Lower lobe of right lung (tissue), 2 donors: ENCODE results near the gene CYLD. TPM values are rescaled to one million over a fixed set of nuclear protein-coding genes. Genes with fewer than 3 reads are reported as not detected.

Experiments used
- ATAC-seq, 2 donors: fragments of 200-7000 bp; cut with Tn5 transposase; one replicate each; pipeline ENCODE4 v1.9.1; 2020 to 2022; ENCODE audit warnings: mild to moderate bottlenecking in 2 of 2, moderate library complexity in 2 of 2
- DNase-seq: peaks from one replicate; pipeline ENCODE4 v3.0.0-alpha.2; 2020
- H3K27ac ChIP-seq: fragments of 200-600 bp; one replicate; pipeline ENCODE4 v1.8.0; 2022
- H3K27me3 ChIP-seq: fragments of 200-600 bp; one replicate; pipeline ENCODE4 v1.8.0; 2022; ENCODE audit warnings: low read depth
- H3K36me3 ChIP-seq: fragments of 200-600 bp; one replicate; pipeline ENCODE4 v1.8.0; 2022; ENCODE audit warnings: mild to moderate bottlenecking
- H3K4me1 ChIP-seq: fragments of 200-600 bp; one replicate; pipeline ENCODE4 v1.8.0; 2022
- H3K4me3 ChIP-seq: fragments of 200-600 bp; one replicate; pipeline ENCODE4 v1.8.0; 2022; ENCODE audit warnings: mild to moderate bottlenecking
- H3K9me3 ChIP-seq: fragments of 200-600 bp; one replicate; pipeline ENCODE4 v1.8.0; 2022
- intact Hi-C: fragments of 100-400 bp; cut with DNase I; formaldehyde crosslinking; loops from one replicate; pipeline ENCODE4 v1.11.0; 2022
- total RNA-seq: library from RNA; stranded (reverse); fragmentation: NEBNext Ultra II Directional; extraction: Animal tissue kit (Norgen Biotek cat#: 25700); gene quantifications from one replicate; pipeline ENCODE4 v1.2.1, GENCODE V29; 2021
- TF ChIP-seq, protein P1 (sequence below): fragments of 200-600 bp; IDR thresholded peaks from one replicate; pipeline ENCODE4 v1.8.0; 2022; ENCODE audit warnings: antibody characterized with exemption, mild to moderate bottlenecking
- donor health status: DM: no; HTN: yes; CAD: no; lungs with severe emphysema.

The CYLD gene
- total RNA-seq, 1 donor from 2014 or later, result 45.8 TPM

DNA sequence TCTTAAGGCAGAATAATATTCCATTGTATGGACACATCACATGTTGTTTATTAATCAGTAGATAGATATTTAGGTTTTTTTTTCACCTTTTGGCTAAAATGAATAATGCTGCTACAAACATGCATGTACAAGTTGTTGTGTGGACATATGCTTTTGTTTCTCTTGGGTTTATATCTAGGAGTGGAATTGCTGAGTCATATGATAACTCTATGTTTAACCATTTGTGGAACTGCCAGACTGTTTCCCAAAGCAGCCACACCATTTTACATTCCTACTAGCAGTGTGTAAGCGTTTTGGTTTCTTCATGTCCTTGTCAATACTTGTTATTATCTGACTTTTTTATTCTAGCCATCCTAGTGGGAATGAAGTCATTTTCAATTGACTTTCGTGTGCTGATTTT, 21.3 kb downstream of the CYLD start:
- H3K4me3 ChIP-seq, result no peak overlapping the region
- intact Hi-C loops, result no loop called here
- H3K27me3 ChIP-seq, result no peaks in the 10 kb centered on the region
- TF ChIP-seq, protein P1, sequence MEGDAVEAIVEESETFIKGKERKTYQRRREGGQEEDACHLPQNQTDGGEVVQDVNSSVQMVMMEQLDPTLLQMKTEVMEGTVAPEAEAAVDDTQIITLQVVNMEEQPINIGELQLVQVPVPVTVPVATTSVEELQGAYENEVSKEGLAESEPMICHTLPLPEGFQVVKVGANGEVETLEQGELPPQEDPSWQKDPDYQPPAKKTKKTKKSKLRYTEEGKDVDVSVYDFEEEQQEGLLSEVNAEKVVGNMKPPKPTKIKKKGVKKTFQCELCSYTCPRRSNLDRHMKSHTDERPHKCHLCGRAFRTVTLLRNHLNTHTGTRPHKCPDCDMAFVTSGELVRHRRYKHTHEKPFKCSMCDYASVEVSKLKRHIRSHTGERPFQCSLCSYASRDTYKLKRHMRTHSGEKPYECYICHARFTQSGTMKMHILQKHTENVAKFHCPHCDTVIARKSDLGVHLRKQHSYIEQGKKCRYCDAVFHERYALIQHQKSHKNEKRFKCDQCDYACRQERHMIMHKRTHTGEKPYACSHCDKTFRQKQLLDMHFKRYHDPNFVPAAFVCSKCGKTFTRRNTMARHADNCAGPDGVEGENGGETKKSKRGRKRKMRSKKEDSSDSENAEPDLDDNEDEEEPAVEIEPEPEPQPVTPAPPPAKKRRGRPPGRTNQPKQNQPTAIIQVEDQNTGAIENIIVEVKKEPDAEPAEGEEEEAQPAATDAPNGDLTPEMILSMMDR, result no peak
- no peak overlapping the region for H3K27ac ChIP-seq
- H3K4me1 ChIP-seq, result peaks cover 6% of the 10 kb centered on the region
- no peak for ATAC-seq
- peaks cover 24% of the 10 kb centered on the region for H3K36me3 ChIP-seq
- peaks cover 10% of the 10 kb centered on the region for H3K9me3 ChIP-seq
- DNase-seq, result no peak

DNA sequence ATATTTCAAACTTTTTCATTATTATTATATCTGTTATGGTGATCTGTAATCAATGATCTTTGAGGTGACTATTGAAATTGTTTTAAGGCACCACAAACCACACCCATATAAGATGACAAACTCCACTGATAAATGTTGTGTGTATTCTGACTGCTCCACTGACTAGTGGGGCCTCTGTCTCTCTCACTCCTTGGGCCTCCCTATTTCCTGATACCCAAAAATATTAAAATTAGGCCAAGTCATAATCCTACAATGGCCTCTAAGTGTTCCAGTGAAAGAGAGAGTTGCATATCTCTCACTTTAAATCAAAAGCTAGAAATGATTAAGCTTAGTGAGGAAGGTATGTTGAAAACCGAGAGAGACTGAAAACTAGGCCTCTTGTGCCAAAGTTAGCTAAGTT, 23.4 kb downstream of the CYLD start:
- no peak for ATAC-seq
- Histone ChIP-seq H3K36me3 (peaks cover 16% of the 10 kb centered on the region), H3K4me1 (peaks cover 6% of the 10 kb centered on the region), H3K27ac (no peak overlapping the region), H3K9me3 (peaks cover 10% of the 10 kb centered on the region), H3K27me3 (no peaks in the 10 kb centered on the region), H3K4me3 (no peak overlapping the region)
- TF ChIP-seq, protein P1, result no peak
- no peak for DNase-seq
- intact Hi-C loops, result no loop called here

DNA sequence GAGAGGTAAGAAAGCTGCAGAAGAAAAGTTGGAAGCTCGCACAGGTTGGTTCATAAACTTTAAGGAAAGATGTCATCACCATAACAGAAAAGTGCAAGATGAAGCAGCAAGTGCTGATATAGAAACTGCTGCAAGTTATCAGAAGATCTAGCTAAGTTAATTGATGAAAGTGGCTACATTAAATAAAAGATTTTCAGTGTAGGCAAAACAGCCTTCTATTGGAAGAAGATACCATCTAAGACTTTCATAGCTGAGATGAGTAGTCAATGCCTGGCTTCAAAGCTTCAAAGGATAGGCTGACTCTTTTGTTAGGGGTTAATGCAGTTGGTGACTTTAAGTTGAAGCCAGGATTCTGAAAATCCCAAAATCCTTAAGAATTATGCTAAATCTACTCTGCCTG, 24.0 kb downstream of the CYLD start:
- H3K9me3 ChIP-seq, result peaks cover 10% of the 10 kb centered on the region
- no peaks in the 10 kb centered on the region for H3K27me3 ChIP-seq
- intact Hi-C loops, result no loop called here
- no peak overlapping the region for H3K27ac ChIP-seq
- peaks cover 6% of the 10 kb centered on the region for H3K4me1 ChIP-seq
- DNase-seq (no peak), ATAC-seq (no peak)
- H3K4me3 ChIP-seq, result no peak overlapping the region
- peaks cover 11% of the 10 kb centered on the region for H3K36me3 ChIP-seq
- TF ChIP-seq, protein P1, result no peak

DNA sequence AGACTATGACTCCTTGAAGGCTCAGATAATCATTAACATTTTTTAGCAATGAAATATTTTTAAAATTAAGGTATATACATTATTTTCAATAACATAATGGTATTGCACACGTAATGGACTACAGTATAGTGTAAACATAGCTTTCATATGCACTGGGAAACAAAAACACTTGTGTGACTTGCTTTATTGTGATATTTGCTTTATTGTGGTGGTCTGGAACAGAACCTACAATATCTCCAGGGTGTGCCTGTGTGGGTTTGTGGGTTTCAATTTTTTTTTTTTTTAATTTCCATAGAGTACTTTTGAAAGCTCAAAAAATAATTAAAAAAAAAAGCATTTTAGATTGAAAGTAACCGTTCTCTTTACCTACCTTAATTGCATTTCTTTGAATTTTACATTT, 25.3 kb downstream of the CYLD start:
- no peak for DNase-seq

DNA sequence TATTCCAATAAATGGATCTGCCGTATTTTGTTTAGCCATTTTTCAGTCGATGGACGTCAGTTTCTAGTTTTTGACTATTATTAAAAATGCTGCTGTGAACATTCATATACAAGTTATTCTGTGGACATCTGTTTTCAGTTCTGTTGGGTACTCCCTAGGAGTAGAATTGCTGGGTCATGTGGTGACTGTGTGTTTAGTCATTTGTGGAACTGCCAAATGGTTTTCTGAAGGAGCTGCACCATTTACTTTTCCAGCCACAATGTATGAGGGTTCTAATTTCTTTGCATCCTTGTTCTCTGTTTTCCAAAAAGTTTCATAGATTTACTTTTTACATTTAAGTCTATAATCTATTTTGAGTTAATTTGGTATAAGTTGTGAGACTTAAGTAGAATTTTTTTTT, 29.5 kb downstream of the CYLD start:
- intact Hi-C loops, result no loop called here
- Histone ChIP-seq H3K27ac (no peak overlapping the region), H3K4me1 (no peaks in the 10 kb centered on the region), H3K27me3 (no peaks in the 10 kb centered on the region), H3K36me3 (peaks cover 16% of the 10 kb centered on the region), H3K4me3 (no peak overlapping the region), H3K9me3 (peaks cover 1% of the 10 kb centered on the region)
- TF ChIP-seq, protein P1, result no peak
- DNase-seq (no peak), ATAC-seq (no peak)

More for the DNA sequence above, 25.3 kb downstream of the CYLD start:
- H3K4me3 ChIP-seq, result no peak overlapping the region
- intact Hi-C loops, result no loop called here
- peaks cover 11% of the 10 kb centered on the region for H3K36me3 ChIP-seq
- no peak overlapping the region for H3K27ac ChIP-seq
- H3K9me3 ChIP-seq, result peaks cover 10% of the 10 kb centered on the region
- H3K27me3 ChIP-seq, result no peaks in the 10 kb centered on the region
- TF ChIP-seq, protein P1, result no peak
- no peak for ATAC-seq
- H3K4me1 ChIP-seq, result no peaks in the 10 kb centered on the region

DNA sequence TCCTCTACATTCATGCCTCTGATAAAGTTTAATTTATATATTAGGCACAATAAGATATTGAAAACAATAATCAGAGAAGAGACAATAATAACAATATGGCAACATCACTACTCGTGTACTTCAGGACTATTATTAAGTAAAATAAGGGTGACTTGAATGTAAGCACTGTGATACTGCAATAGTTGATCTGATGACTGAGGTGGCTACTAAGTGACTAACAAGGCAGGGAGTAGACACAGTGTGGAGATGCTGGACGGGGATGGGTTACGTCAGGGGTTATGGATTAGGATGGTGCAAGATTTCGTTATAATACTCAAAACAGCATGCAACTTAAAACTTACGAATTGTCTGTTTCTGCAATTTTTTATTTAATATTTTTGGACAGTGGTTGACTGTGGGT, 32.5 kb downstream of the CYLD start:
- H3K4me1 ChIP-seq, result no peaks in the 10 kb centered on the region
- TF ChIP-seq, protein P1, result no peak
- no peaks in the 10 kb centered on the region for H3K27me3 ChIP-seq
- DNase-seq (no peak), ATAC-seq (no peak)
- intact Hi-C loops, result no loop called here
- no peak overlapping the region for H3K27ac ChIP-seq
- H3K4me3 ChIP-seq, result no peak overlapping the region
- peaks cover 35% of the 10 kb centered on the region for H3K36me3 ChIP-seq
- H3K9me3 ChIP-seq, result no peaks in the 10 kb centered on the region
